NB4 (cell line): Measurements from ENCODE around the gene OSBPL2.

ENCODE experiments used
- POLR2A ChIP-seq: IDR thresholded peaks from 2 replicates; pipeline ENCODE4 v1.6.1; 2011; ENCODE audit warnings: mild to moderate bottlenecking; ENCODE audit not compliant: insufficient read length; ENCODE audit errors: extremely low read depth
- TF ChIP-seq, protein P1 (sequence below): IDR thresholded peaks from one replicate; pipeline ENCODE4 v1.5.1; 2012; ENCODE audit warnings: low read depth, low read length

GRCh38 chr20:62201173-62202082 lies 36.9 kb upstream of the OSBPL2 start:
- TF ChIP-seq, protein P1, sequence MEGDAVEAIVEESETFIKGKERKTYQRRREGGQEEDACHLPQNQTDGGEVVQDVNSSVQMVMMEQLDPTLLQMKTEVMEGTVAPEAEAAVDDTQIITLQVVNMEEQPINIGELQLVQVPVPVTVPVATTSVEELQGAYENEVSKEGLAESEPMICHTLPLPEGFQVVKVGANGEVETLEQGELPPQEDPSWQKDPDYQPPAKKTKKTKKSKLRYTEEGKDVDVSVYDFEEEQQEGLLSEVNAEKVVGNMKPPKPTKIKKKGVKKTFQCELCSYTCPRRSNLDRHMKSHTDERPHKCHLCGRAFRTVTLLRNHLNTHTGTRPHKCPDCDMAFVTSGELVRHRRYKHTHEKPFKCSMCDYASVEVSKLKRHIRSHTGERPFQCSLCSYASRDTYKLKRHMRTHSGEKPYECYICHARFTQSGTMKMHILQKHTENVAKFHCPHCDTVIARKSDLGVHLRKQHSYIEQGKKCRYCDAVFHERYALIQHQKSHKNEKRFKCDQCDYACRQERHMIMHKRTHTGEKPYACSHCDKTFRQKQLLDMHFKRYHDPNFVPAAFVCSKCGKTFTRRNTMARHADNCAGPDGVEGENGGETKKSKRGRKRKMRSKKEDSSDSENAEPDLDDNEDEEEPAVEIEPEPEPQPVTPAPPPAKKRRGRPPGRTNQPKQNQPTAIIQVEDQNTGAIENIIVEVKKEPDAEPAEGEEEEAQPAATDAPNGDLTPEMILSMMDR: no peak
- TF ChIP-seq POLR2A: no peak
